H1 (cell line): ENCODE measurements around the gene OS9. TPM values are rescaled to one million over a fixed set of nuclear protein-coding genes. Genes with fewer than 3 reads are reported as not detected.

Experiments
- BACH1 ChIP-seq: IDR thresholded peaks from 2 replicates; pipeline ENCODE4 v1.6.1; 2012; ENCODE audit warnings: low read length, improper control_type of control experiment
- BRCA1 ChIP-seq: IDR thresholded peaks from 2 replicates; pipeline ENCODE4 v1.6.1; 2012; ENCODE audit warnings: low read depth, low read length, improper control_type of control experiment
- CBX5 ChIP-seq: fragments of 300-800, 300-1000 bp; sonication (generic); IDR thresholded peaks from 2 replicates; pipeline ENCODE4 v1.7.1; 2016; ENCODE audit warnings: antibody characterized with exemption, low read length, low read depth
- EZH2 ChIP-seq: fragments of 200-600 bp; sonication (generic); IDR thresholded peaks from 2 replicates; pipeline ENCODE4 v1.7.1; 2012; ENCODE audit warnings: low read depth, mild to moderate bottlenecking, moderate library complexity, low read length, inconsistent platforms; ENCODE audit not compliant: severe bottlenecking
- HDAC2 ChIP-seq, 2 experiments: fragments of 300-600 bp in 1 of 2; sonication (generic) in 1 of 2; IDR thresholded peaks; 2 replicates each; pipeline ENCODE4 v1.6.1; 2011 to 2012; ENCODE audit warnings: low read depth in 2 of 2, low read length in 2 of 2, mild to moderate bottlenecking in 2 of 2, moderate library complexity in 2 of 2, borderline replicate concordance in 1 of 2, inconsistent platforms in 1 of 2
- JUN ChIP-seq: IDR thresholded peaks from 2 replicates; pipeline ENCODE4 v1.6.1; 2011; ENCODE audit warnings: low read depth, mild to moderate bottlenecking, improper control_type of control experiment, low read length
- JUND ChIP-seq: IDR thresholded peaks from 2 replicates; pipeline ENCODE4 v1.6.1; 2011; ENCODE audit warnings: mild to moderate bottlenecking, improper control_type of control experiment, low read length
- KDM5A ChIP-seq: fragments of 200-600 bp; IDR thresholded peaks from 2 replicates; pipeline ENCODE4 v1.7.1; 2012; ENCODE audit warnings: mild to moderate bottlenecking, low read length, inconsistent platforms, mixed read lengths
- MAX ChIP-seq: IDR thresholded peaks from 2 replicates; pipeline ENCODE4 v1.6.1; 2012; ENCODE audit warnings: inconsistent platforms
- NANOG ChIP-seq: IDR thresholded peaks from 2 replicates; pipeline ENCODE4 v1.6.1; 2011; ENCODE audit warnings: low read length, low read depth, mild to moderate bottlenecking, inconsistent platforms; ENCODE audit not compliant: insufficient read depth, poor library complexity, severe bottlenecking
- POLR2A ChIP-seq, 2 experiments: IDR thresholded peaks; 1 replicate in 1 of 2; 2 replicates in 1 of 2; pipeline ENCODE4 v1.6.1; 2011; ENCODE audit warnings: low read depth in 2 of 2, low read length in 2 of 2, mild to moderate bottlenecking in 2 of 2; ENCODE audit errors: control extremely low read depth in 1 of 2
- RFX5 ChIP-seq: IDR thresholded peaks from 2 replicates; pipeline ENCODE4 v1.6.1; 2011; ENCODE audit warnings: low read depth, low read length, improper control_type of control experiment, borderline replicate concordance
- SP1 ChIP-seq: IDR thresholded peaks from 2 replicates; pipeline ENCODE4 v1.6.1; 2011; ENCODE audit warnings: low read depth, low read length
- SRF ChIP-seq: IDR thresholded peaks from 2 replicates; pipeline ENCODE4 v1.6.1; 2011; ENCODE audit warnings: mild to moderate bottlenecking, low read depth, low read length, moderate library complexity
- TCF12 ChIP-seq: IDR thresholded peaks from 2 replicates; pipeline ENCODE4 v1.6.1; 2011; ENCODE audit warnings: low read depth, mild to moderate bottlenecking, low read length
- TEAD4 ChIP-seq: IDR thresholded peaks from 2 replicates; pipeline ENCODE4 v1.6.1; 2012; ENCODE audit warnings: low read depth, low read length, inconsistent platforms, mixed read lengths
- USF2 ChIP-seq: IDR thresholded peaks from 2 replicates; pipeline ENCODE4 v1.6.1; 2011; ENCODE audit warnings: low read length, improper control_type of control experiment
- YY1 ChIP-seq: IDR thresholded peaks from 2 replicates; pipeline ENCODE4 v1.6.1; 2011; ENCODE audit warnings: low read depth, mild to moderate bottlenecking, low read length
- ZNF274 ChIP-seq: IDR thresholded peaks from 2 replicates; pipeline ENCODE4 v1.7.0; 2012; ENCODE audit warnings: low read length, borderline replicate concordance; ENCODE audit errors: extremely low read depth
- polyA plus RNA-seq, 7 experiments: library from polyadenylated mRNA; depleted of rRNA in 3 of 7; stranded (reverse) in 5 of 7; unstranded in 2 of 7; fragments of >200 nt in 5 of 7; fragments of 200-250 nt in 2 of 7; gene quantifications; 1 replicate in 5 of 7; 2 replicates in 1 of 7; 4 replicates in 1 of 7; pipeline versions ENCODE4 v1.2.1 to v1.2.3, GENCODE V29; 2011 to 2013; ENCODE audit warnings: missing spikeins in 2 of 7, mixed read lengths in 2 of 7
- total RNA-seq: library from RNA; stranded (reverse); fragmentation: NEBNext Ultra II Directional; extraction: Animal tissue kit (Norgen Biotek cat#: 25700); gene quantifications from 2 replicates; pipeline ENCODE4 v1.2.1, GENCODE V29; 2021
- TF ChIP-seq, protein P1 (sequence below): IDR thresholded peaks from 2 replicates; pipeline ENCODE4 v1.6.1; 2012; ENCODE audit warnings: inconsistent platforms
- TF ChIP-seq, protein P2 (sequence below): IDR thresholded peaks from 2 replicates; pipeline ENCODE4 v1.6.1; 2011; ENCODE audit warnings: low read depth, mild to moderate bottlenecking, low read length; ENCODE audit not compliant: insufficient read depth

The OS9 gene
- total and polyA plus RNA-seq, 2 of the 8 experiments (the other 6 are each of a cell fraction or from before 2014, with no cell fraction given) = 71.0 to 108 TPM

DNA sequence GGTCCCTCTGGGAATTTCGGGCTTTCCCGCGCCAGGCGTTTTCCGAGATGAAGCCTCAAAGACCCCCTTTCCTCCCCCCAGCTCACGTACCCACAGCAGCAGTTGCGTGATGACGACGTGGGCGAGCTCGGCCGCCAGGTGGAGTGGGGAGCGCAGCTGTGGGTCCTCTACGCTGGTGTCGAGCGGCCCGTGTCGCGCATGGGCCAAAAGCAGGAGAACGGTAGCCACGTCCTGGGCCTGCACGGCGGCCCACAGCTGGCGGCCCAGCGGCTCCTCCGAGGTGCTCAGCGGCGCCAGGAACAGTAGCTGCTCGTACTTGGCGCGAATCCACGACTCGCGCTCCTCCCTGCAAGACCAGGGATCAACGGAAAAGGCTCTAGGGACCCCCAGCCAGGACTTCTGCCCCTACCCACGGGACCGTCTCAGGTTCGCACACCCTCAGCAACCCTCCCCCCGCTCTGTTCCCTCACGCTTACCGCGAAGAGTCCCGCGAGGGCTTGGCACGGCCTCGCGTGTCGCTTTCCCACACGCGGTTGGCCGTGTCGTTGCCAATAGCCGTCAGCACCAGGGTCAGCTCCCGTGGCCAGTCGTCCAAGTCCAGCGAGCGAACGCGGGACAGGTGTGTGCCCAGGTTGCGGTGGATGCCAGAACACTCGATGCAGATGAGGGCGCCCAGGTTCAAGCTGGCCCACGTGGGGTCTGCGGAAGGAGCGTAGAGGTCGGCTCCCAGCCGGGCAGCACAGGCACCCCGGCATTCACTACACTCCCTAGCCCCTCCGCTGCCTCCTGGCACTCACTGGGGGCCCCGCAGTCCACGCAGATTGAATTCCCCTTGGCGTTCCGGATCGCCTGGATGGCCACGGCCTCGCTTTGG, 33.2 kb downstream of the OS9 start (continued):
- TF ChIP-seq RFX5 (no peak), POLR2A (IDR thresholded peaks at IDR 0.05; ENCODE audit: control extremely low read depth in 1 of 2, low read depth in 2 of 2, low read length in 2 of 2) (no peak), TEAD4 (no peak), BRCA1 (no peak), USF2 (no peak), SRF (no peak), NANOG (no peak), MAX (0 out of 2 replicates have a peak, but pooled peaks have one; percentile 11), EZH2 (peak; percentile 80), CBX5 (no peak), HDAC2 (IDR thresholded peaks at IDR 0.05; ENCODE audit: borderline replicate concordance in 1 of 2, low read depth in 2 of 2, low read length in 2 of 2) (0 out of 4 replicates have a peak, but pooled peaks of 1 of the 2 experiments have one; percentile 72), BACH1 (peak; percentile 52; the same call in 1 of the 2 replicates), JUND (no peak), TCF12 (no peak), YY1 (no peak), SP1 (no peak), KDM5A (no peak), JUN (no peak), ZNF274 (no peak)
- TF ChIP-seq, protein P1, sequence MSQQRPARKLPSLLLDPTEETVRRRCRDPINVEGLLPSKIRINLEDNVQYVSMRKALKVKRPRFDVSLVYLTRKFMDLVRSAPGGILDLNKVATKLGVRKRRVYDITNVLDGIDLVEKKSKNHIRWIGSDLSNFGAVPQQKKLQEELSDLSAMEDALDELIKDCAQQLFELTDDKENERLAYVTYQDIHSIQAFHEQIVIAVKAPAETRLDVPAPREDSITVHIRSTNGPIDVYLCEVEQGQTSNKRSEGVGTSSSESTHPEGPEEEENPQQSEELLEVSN = no peak
- TF ChIP-seq, protein P2, sequence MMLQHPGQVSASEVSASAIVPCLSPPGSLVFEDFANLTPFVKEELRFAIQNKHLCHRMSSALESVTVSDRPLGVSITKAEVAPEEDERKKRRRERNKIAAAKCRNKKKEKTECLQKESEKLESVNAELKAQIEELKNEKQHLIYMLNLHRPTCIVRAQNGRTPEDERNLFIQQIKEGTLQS = no peak
